Activated CD8-positive, alpha-beta T cell treated with anti-CD3 and anti-CD28 coated beads for 36 hours (primary cell): Measurements from ENCODE around the gene ATP11C. TPM values are rescaled to one million over a fixed set of nuclear protein-coding genes. Genes with fewer than 3 reads are reported as not detected.
A peak's percentile ranks its signal among the peaks of the same experiment; 100 is the strongest.

ENCODE experiments used
- ATAC-seq: fragments of 200-7000 bp; cut with Tn5 transposase; one replicate; pipeline ENCODE4 v1.10.0; 2021; ENCODE audit warnings: mild to moderate bottlenecking, moderate library complexity
- CTCF ChIA-PET: fragments of 350-600 bp; sonication (Branson Sonifier 250); formaldehyde crosslinking; loops from one replicate; lab custom pipeline; 2021; ENCODE audit warnings: antibody characterized with exemption; lab: Charles Lee
- POLR2A ChIA-PET: fragments of 350-600 bp; sonication (Branson Sonifier 250); formaldehyde crosslinking; loops from one replicate; lab custom pipeline; 2021; ENCODE audit warnings: antibody characterized with exemption; lab: Charles Lee
- DNase-seq: peaks from one replicate; pipeline ENCODE4 v3.0.0-alpha.2; 2020
- H3K27ac Mint-ChIP-seq: one replicate; pipeline ENCODE4 v1.8.0; 2021; ENCODE audit warnings: mild to moderate bottlenecking, mixed read lengths
- H3K27me3 Mint-ChIP-seq: one replicate; pipeline ENCODE4 v1.8.0; 2021; ENCODE audit warnings: mixed read lengths
- H3K36me3 Mint-ChIP-seq: one replicate; pipeline ENCODE4 v1.8.0; 2021; ENCODE audit warnings: low read depth, mixed read lengths
- H3K4me1 Mint-ChIP-seq: one replicate; pipeline ENCODE4 v1.8.0; 2021; ENCODE audit warnings: low read depth, mixed read lengths
- H3K4me3 Mint-ChIP-seq: one replicate; pipeline ENCODE4 v1.8.0; 2021; ENCODE audit warnings: mild to moderate bottlenecking, moderate library complexity, mixed read lengths
- H3K9me3 Mint-ChIP-seq: one replicate; pipeline ENCODE4 v1.8.0; 2021; ENCODE audit warnings: mixed read lengths
- CTCF ChIP-seq: fragments of 200-600 bp; IDR thresholded peaks from one replicate; pipeline ENCODE4 v1.8.0; 2022; ENCODE audit warnings: antibody characterized with exemption, mild to moderate bottlenecking
- intact Hi-C: fragments of 100-400 bp; cut with micrococcal nuclease; formaldehyde crosslinking; loops from one replicate; pipeline ENCODE4 v1.10.0; 2022
- total RNA-seq, 2 experiments: library from RNA; stranded (reverse); gene quantifications; one replicate each; pipeline ENCODE4 v1.2.3, GENCODE V29; 2021

The ATP11C gene
- total RNA-seq, 2 experiments from 2014 or later = 19.3 to 27.0 TPM

GRCh38 chrX:139750390-139750789 lies 182.5 kb downstream of the ATP11C start:
- CTCF ChIA-PET = interaction anchor here (0.9 kb wide), 1 partner anchor 10 kb away, joined by 3 read pairs; no protein-coding TSS in a partner anchor
- Mint-ChIP-seq H3K27ac (no peak overlapping the region), H3K4me1 (no peaks in the 10 kb centered on the region), H3K4me3 (no peak overlapping the region), H3K27me3 (no peaks in the 10 kb centered on the region), H3K9me3 (peaks cover 13% of the 10 kb centered on the region), H3K36me3 (peaks cover 31% of the 10 kb centered on the region)
- intact Hi-C loops = no loop called here
- POLR2A ChIA-PET = no interaction called here
- ATAC-seq (no peak), DNase-seq (no peak)
- TF ChIP-seq CTCF = no peak

- ChIA-PET CTCF (no interaction called here), POLR2A (interaction anchor here (1.2 kb wide), 1 partner anchor 193 kb away, joined by 3 read pairs; no protein-coding TSS in a partner anchor)
- ATAC-seq (peak; percentile 92), DNase-seq (peak; percentile 53)
- intact Hi-C loops = no loop called here
- Mint-ChIP-seq H3K4me1 (peaks cover 10% of the 10 kb centered on the region), H3K27ac (peak overlapping the region; percentile 48), H3K27me3 (no peaks in the 10 kb centered on the region), H3K4me3 (no peak overlapping the region), H3K9me3 (no peaks in the 10 kb centered on the region), H3K36me3 (peaks cover 24% of the 10 kb centered on the region)
- TF ChIP-seq CTCF = no peak
Observed at GRCh38 chrX:139739138-139739537, 193.7 kb downstream of the ATP11C start.

GRCh38 chrX:139738581-139738980 lies 194.3 kb downstream of the ATP11C start:
- Mint-ChIP-seq H3K4me3 (no peak overlapping the region), H3K27me3 (no peaks in the 10 kb centered on the region), H3K36me3 (peaks cover 24% of the 10 kb centered on the region), H3K4me1 (peaks cover 10% of the 10 kb centered on the region), H3K9me3 (no peaks in the 10 kb centered on the region), H3K27ac (peak overlapping the region; percentile 48)
- TF ChIP-seq CTCF = no peak
- intact Hi-C loops = no loop called here
- ChIA-PET CTCF (no interaction called here), POLR2A (interaction anchor here (1.2 kb wide), 1 partner anchor 193 kb away, joined by 3 read pairs; no protein-coding TSS in a partner anchor)
- ATAC-seq (peak; percentile 37), DNase-seq (no peak)

- Mint-ChIP-seq H3K36me3 (peaks cover 24% of the 10 kb centered on the region), H3K9me3 (no peaks in the 10 kb centered on the region), H3K27me3 (no peaks in the 10 kb centered on the region), H3K27ac (no peak overlapping the region), H3K4me3 (no peak overlapping the region), H3K4me1 (peaks cover 10% of the 10 kb centered on the region)
- ChIA-PET CTCF (no interaction called here), POLR2A (no interaction called here)
- TF ChIP-seq CTCF = no peak
- DNase-seq (no peak), ATAC-seq (no peak)
- intact Hi-C loops = no loop called here
Observed at GRCh38 chrX:139736151-139736550, 196.7 kb downstream of the ATP11C start.

GRCh38 chrX:139734996-139735395 lies 197.9 kb downstream of the ATP11C start:
- POLR2A ChIA-PET = no interaction called here
- H3K9me3 Mint-ChIP-seq = no peaks in the 10 kb centered on the region
- ATAC-seq (no peak), DNase-seq (no peak)
- no peak for TF ChIP-seq CTCF
- H3K4me3 Mint-ChIP-seq = no peak overlapping the region
- CTCF ChIA-PET = no interaction called here
- H3K27ac Mint-ChIP-seq = no peak overlapping the region
- intact Hi-C loops = no loop called here
- H3K4me1 Mint-ChIP-seq = peaks cover 10% of the 10 kb centered on the region
- H3K36me3 Mint-ChIP-seq = peaks cover 16% of the 10 kb centered on the region
- no peaks in the 10 kb centered on the region for H3K27me3 Mint-ChIP-seq
